Stomach (tissue), 9 donors: Measurements from ENCODE around the gene RGS7. TPM values are rescaled to one million over a fixed set of nuclear protein-coding genes. Genes with fewer than 3 reads are reported as not detected.

Experiments
- DNase-seq, 2 donors: peaks; one replicate each; pipeline versions ENCODE4 v3.0.0 to v3.0.0-alpha.2; 2013 to 2019
- H3K27ac ChIP-seq, 5 donors: fragments of 200-600 bp in 4 of 5; sonication (generic) in 4 of 5; one replicate each; pipeline ENCODE4 v1.5.1; 2013 to 2019; ENCODE audit warnings: mild to moderate bottlenecking in 1 of 5, moderate library complexity in 1 of 5
- H3K27me3 ChIP-seq, 3 donors: fragments of 200-600 bp; sonication (generic); one replicate each; pipeline ENCODE4 v1.5.1; 2017 to 2019; ENCODE audit warnings: mixed run types in 1 of 3
- H3K36me3 ChIP-seq, 4 donors: fragments of 200-600 bp; sonication (generic); 1 replicate in 3 of 4; 2 replicates in 1 of 4; pipeline ENCODE4 v1.5.1; 2016 to 2019
- H3K4me1 ChIP-seq, 4 donors: fragments of 200-600 bp; sonication (generic); one replicate each; pipeline ENCODE4 v1.5.1; 2016 to 2019
- H3K4me3 ChIP-seq, 4 donors: fragments of 200-600 bp; sonication (generic) in 3 of 4; one replicate each; pipeline ENCODE4 v1.5.1; 2016 to 2019; ENCODE audit warnings: mild to moderate bottlenecking in 1 of 4
- H3K9me3 ChIP-seq, 4 donors: fragments of 200-600 bp; sonication (generic); one replicate each; pipeline ENCODE4 v1.5.1; 2016 to 2019
- EP300 ChIP-seq: sonication (generic); formaldehyde crosslinking; IDR thresholded peaks from one replicate; pipeline ENCODE4 v1.6.1; 2017; ENCODE audit warnings: antibody characterized with exemption
- POLR2A ChIP-seq, 4 donors: fragments of 450-650 bp; IDR thresholded peaks; one replicate each; pipeline ENCODE4 v1.6.1; 2016; ENCODE audit warnings: antibody characterized with exemption in 4 of 4, control low read depth in 2 of 4, mild to moderate bottlenecking in 1 of 4, moderate library complexity in 1 of 4
- POLR2AphosphoS5 ChIP-seq, 3 donors: sonication (generic); formaldehyde crosslinking; IDR thresholded peaks; one replicate each; pipeline ENCODE4 v1.6.1; 2016; ENCODE audit warnings: antibody characterized with exemption in 3 of 3
- WGBS, 5 donors: extraction: QIAGEN DNeasy Blood & Tissue Kit in 3 of 5; methylation state at CpG; one replicate each; pipeline versions ENCODE4 v1.1.5 to v1.1.7; 2013 to 2018; 5-methylcytosine and 5-hydroxymethylcytosine counted together
- intact Hi-C: fragments of 100-400 bp; cut with DNase I; formaldehyde crosslinking; loops from one replicate; pipeline ENCODE4 v1.15.1; 2023; ENCODE audit warnings: low total_unique reads
- polyA plus RNA-seq, 3 donors: library from polyadenylated mRNA; stranded (reverse); fragments of 200-250 nt; gene quantifications; one replicate each; pipeline ENCODE4 v1.2.3, GENCODE V29; 2013
- total RNA-seq, 5 donors: library from RNA; depleted of rRNA; stranded (reverse); fragments of >200 nt; gene quantifications; one replicate each; pipeline versions ENCODE4 v1.1.0 to v1.2.3, GENCODE V29; 2014 to 2016
- TF ChIP-seq, protein P1 (sequence below), 7 experiments: fragments of 450-650 bp in 4 of 7; fragments of 200-600 bp in 3 of 7; sonication (generic) in 3 of 7; IDR thresholded peaks; one replicate each; pipeline ENCODE4 v1.5.1; 2016 to 2019; ENCODE audit warnings: antibody characterized with exemption in 7 of 7, control low read depth in 2 of 7, mild to moderate bottlenecking in 1 of 7
- donor health status: healthy with polysubstance abuse.
- donor health status: Bipolar disorder and iron deficiency.
- donor health status: healthy.

RGS7 gene
- total and polyA plus RNA-seq, 8 donors, result 0.23 to 2.9 (median 1.9) TPM; not detected in 2

DNA sequence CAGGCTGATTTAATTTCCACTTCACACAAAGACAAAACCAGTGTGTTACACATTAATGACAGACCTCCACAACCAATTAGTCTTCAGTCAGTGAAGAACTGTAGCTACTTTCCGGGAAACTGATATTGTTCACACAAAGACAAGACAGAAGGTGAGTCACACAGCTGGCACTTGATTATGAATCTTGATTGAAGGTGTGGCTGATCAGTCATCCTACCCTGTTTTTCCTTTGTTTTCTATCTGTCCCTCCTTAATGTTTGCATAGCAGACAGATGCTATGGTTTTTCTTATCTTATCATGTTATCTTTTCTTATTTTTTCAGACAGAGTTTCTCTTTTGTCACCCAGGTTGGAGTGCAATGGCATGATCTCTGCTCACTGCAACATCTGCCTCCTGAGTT, 560.0 kb downstream of the RGS7 start:
- no peak overlapping the region for H3K27ac ChIP-seq
- no peaks in the 10 kb centered on the region for H3K9me3 ChIP-seq
- intact Hi-C loops, result no loop called here
- H3K4me3 ChIP-seq, result no peak overlapping the region
- H3K27me3 ChIP-seq, result no peaks in the 10 kb centered on the region
- H3K4me1 ChIP-seq, result no peaks in the 10 kb centered on the region
- TF ChIP-seq POLR2A (IDR thresholded peaks at IDR 0.05), result no peak
- TF ChIP-seq, protein P1, sequence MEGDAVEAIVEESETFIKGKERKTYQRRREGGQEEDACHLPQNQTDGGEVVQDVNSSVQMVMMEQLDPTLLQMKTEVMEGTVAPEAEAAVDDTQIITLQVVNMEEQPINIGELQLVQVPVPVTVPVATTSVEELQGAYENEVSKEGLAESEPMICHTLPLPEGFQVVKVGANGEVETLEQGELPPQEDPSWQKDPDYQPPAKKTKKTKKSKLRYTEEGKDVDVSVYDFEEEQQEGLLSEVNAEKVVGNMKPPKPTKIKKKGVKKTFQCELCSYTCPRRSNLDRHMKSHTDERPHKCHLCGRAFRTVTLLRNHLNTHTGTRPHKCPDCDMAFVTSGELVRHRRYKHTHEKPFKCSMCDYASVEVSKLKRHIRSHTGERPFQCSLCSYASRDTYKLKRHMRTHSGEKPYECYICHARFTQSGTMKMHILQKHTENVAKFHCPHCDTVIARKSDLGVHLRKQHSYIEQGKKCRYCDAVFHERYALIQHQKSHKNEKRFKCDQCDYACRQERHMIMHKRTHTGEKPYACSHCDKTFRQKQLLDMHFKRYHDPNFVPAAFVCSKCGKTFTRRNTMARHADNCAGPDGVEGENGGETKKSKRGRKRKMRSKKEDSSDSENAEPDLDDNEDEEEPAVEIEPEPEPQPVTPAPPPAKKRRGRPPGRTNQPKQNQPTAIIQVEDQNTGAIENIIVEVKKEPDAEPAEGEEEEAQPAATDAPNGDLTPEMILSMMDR (IDR thresholded peaks at IDR 0.05), result no peak
- TF ChIP-seq POLR2AphosphoS5 (IDR thresholded peaks at IDR 0.05), result no peak
- TF ChIP-seq EP300, result no peak
- WGBS, 5 donors, result 60 to 85% (median 74%) methylated on average over 1 of the region's 1 CpG
- H3K36me3 ChIP-seq, result no peaks in the 10 kb centered on the region
- no peak for DNase-seq

DNA sequence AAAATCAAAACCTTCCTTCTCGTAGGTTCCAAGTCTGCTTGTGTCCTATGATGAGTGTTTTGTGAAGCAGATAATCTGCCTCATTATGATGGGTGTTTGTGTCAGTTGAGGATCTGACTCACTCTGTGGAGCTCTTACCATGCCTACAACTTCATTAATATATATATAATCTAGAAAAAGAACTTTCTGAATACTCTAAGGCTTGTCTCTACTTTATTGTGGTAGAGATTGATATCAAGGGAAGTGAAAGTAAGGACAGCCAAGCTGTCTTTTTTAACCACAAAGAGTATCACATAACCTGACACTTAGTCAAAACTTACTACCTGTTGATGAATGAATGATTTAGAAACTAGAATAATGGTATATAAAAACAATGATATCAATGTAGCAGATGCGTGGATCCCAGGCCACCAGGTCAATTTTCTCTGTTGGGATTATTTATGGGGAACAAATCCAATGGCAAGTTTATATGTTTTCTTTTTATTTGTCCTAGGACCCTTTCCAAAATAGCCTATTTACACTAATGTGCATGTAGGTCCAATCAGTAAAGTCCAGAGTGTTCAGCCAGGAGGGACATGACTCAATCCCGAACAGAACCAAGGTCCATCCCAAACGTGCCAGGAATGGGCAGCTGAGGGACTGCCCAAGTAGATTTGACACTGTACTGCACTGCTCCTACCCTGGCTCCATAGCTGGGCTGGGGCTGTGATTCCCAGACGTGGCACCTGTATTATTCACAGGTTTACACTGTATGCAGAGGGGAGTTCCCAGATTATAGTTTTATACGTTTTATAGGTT, 562.8 kb downstream of the RGS7 start:
- no peak overlapping the region for H3K4me3 ChIP-seq
- H3K27ac ChIP-seq, result no peak overlapping the region
- H3K36me3 ChIP-seq, result no peaks in the 10 kb centered on the region
- H3K27me3 ChIP-seq, result no peaks in the 10 kb centered on the region
- intact Hi-C loops, result no loop called here
- no peak for TF ChIP-seq POLR2A (IDR thresholded peaks at IDR 0.05)
- H3K9me3 ChIP-seq, result no peaks in the 10 kb centered on the region
- no peak for DNase-seq
- 71 to 85% (median 76%) methylated on average over 5 to 6 of the region's 6 CpGs for WGBS, 5 donors
- H3K4me1 ChIP-seq, result no peaks in the 10 kb centered on the region

DNA sequence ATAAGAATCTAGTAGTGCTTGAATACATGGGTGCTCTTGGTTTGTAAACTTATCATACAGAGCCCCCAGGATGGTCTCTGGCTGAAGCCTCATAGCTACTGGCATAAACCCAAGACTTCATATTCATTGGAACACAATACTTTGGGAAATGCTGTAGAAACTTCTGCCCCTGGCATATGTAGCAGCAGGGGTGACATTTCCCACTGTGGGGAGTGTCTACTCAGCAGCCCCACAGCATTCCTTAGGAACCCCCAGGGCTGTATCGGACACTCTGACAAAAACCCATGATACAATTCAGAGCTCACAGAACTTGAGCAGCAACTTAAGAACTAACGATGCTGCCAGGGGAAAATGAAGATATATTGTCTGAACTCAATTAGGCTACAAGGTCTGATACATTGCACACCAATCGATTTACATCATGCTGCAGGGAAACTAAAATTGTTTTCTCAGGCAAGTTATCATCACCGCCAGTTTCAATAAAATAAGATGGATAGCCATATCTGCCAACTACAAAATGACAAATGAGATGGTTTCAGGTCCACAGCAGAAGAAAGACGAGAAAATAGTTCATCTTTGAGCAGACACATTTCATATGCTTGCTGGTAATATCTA, 564.0 kb downstream of the RGS7 start:
- no peak overlapping the region for H3K4me3 ChIP-seq
- 86 to 94% (median 92%) methylated on average over 5 of the region's 5 CpGs for WGBS, 5 donors
- no peaks in the 10 kb centered on the region for H3K4me1 ChIP-seq
- no peak overlapping the region for H3K27ac ChIP-seq
- intact Hi-C loops, result no loop called here
- H3K36me3 ChIP-seq, result no peaks in the 10 kb centered on the region
- no peak for TF ChIP-seq EP300
- no peak for TF ChIP-seq POLR2A (IDR thresholded peaks at IDR 0.05)
- TF ChIP-seq POLR2AphosphoS5 (IDR thresholded peaks at IDR 0.05), result no peak
- TF ChIP-seq, protein P1 (IDR thresholded peaks at IDR 0.05), result no peak
- DNase-seq, result no peak
- H3K9me3 ChIP-seq, result no peaks in the 10 kb centered on the region
- no peaks in the 10 kb centered on the region for H3K27me3 ChIP-seq

DNA sequence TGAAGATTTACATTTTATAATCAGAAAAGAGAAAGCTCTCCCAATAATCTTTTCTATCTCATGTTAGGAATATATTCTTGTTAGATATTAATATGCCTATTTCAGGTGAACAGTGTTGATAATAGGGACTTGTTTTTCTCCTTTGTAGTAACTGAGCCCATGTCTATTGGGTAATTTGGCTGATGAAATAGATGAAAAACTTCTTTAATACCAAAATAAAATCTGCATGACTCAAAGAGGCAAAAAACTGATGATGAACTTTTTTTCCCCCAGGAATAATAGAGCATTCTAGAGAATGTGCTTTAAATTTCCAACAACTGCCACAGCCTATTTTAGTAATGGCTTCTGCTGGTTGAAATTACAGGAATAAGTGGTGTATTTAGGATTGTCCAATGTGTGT, 566.1 kb downstream of the RGS7 start:
- Histone ChIP-seq H3K27me3 (no peaks in the 10 kb centered on the region), H3K4me3 (no peak overlapping the region), H3K27ac (no peak overlapping the region), H3K9me3 (no peaks in the 10 kb centered on the region), H3K4me1 (no peaks in the 10 kb centered on the region), H3K36me3 (no peaks in the 10 kb centered on the region)
- intact Hi-C loops, result no loop called here
- no peak for DNase-seq
- no peak for TF ChIP-seq POLR2A (IDR thresholded peaks at IDR 0.05)
- TF ChIP-seq EP300, result no peak
- no peak for TF ChIP-seq POLR2AphosphoS5 (IDR thresholded peaks at IDR 0.05)
- TF ChIP-seq, protein P1 (IDR thresholded peaks at IDR 0.05), result no peak

DNA sequence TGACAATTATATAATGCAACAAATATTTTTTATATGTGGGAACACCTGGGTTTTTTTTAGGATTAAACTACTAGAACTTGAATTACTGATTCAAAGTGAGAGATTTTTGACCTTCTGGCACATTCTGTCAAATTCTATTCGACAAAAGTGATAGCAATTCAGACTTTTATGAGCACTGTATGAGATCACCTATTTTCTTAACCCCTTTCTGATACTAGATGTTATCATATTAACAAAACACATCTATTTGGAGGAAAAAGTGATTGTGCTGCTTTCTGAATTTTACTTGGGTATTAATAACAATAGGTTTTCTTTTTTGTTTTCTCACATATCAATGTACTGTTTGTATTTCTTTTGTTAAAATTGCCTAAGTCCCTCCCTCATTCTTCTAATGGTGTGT, 570.1 kb downstream of the RGS7 start:
- H3K27me3 ChIP-seq, result no peaks in the 10 kb centered on the region
- no peak overlapping the region for H3K27ac ChIP-seq
- H3K36me3 ChIP-seq, result no peaks in the 10 kb centered on the region
- DNase-seq, result no peak
- no peak overlapping the region for H3K4me3 ChIP-seq
- 36 to 59% (median 46%) methylated on average over 1 of the region's 1 CpG for WGBS, 5 donors
- H3K4me1 ChIP-seq, result no peaks in the 10 kb centered on the region
- intact Hi-C loops, result no loop called here
- TF ChIP-seq POLR2AphosphoS5 (IDR thresholded peaks at IDR 0.05) (no peak), EP300 (no peak), POLR2A (IDR thresholded peaks at IDR 0.05) (no peak)
- TF ChIP-seq, protein P1 (IDR thresholded peaks at IDR 0.05), result no peak
- no peaks in the 10 kb centered on the region for H3K9me3 ChIP-seq
